Bronchial epithelial cell (primary cell): ENCODE results near the gene HDAC8. TPM values are rescaled to one million over a fixed set of nuclear protein-coding genes. Genes with fewer than 3 reads are reported as not detected.
A peak's percentile ranks its signal among the peaks of the same experiment; 100 is the strongest.

ENCODE experiments used
- DNase-seq: peaks from one replicate; pipeline ENCODE4 v3.0.0-alpha.2; 2010; ENCODE audit warnings: low read depth
- FAIRE-seq: peaks from 2 replicates; lab custom pipeline; 2011; peaks lifted over from hg19 to GRCh38; lab: Jason Lieb, UNC
- H3K27me3 ChIP-seq: 2 replicates; pipeline ENCODE4 v1.5.1; 2011; ENCODE audit warnings: low read length; ENCODE audit not compliant: control insufficient read depth, insufficient read depth
- H3K36me3 ChIP-seq: 2 replicates; pipeline ENCODE4 v1.5.1; 2011; ENCODE audit warnings: low read length; ENCODE audit not compliant: control insufficient read depth, insufficient read depth
- H3K4me3 ChIP-seq: 2 replicates; pipeline ENCODE4 v1.5.1; 2011; ENCODE audit warnings: mild to moderate bottlenecking, low read depth, low read length, control low read depth
- total RNA-seq: library from RNA; depleted of rRNA; stranded (reverse); fragments of >200 nt; gene quantifications from 2 replicates; pipeline ENCODE4 v1.2.1, GENCODE V29; 2014
- TF ChIP-seq, protein P1 (sequence below): IDR thresholded peaks from 2 replicates; pipeline ENCODE4 v1.5.1; 2011; ENCODE audit warnings: mild to moderate bottlenecking, moderate library complexity, low read length, control low read depth, inconsistent platforms; ENCODE audit not compliant: insufficient read depth, severe bottlenecking

HDAC8 gene
- total RNA-seq, 1 donor from 2014 or later, result 17.6 TPM

DNA sequence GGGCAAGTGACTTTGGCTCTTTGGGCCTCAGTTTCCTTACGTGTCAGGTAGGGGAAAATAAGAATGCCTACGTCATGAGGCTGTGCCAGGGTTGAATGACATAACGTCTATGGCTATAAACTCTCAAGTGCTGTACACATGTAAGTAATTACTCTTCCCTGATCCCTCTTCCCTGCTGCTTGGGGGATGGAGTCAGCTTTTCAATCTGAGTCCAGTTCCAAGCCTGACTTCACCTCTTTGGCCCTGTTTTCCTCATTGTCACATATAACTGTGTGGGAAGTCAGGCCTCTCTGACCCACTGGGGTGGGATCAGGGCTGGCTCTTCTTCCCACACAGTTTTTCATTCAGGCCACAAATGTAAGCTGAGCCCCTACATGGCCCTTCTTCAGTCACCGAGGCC is 255.5 kb downstream of the HDAC8 start:
- TF ChIP-seq, protein P1, sequence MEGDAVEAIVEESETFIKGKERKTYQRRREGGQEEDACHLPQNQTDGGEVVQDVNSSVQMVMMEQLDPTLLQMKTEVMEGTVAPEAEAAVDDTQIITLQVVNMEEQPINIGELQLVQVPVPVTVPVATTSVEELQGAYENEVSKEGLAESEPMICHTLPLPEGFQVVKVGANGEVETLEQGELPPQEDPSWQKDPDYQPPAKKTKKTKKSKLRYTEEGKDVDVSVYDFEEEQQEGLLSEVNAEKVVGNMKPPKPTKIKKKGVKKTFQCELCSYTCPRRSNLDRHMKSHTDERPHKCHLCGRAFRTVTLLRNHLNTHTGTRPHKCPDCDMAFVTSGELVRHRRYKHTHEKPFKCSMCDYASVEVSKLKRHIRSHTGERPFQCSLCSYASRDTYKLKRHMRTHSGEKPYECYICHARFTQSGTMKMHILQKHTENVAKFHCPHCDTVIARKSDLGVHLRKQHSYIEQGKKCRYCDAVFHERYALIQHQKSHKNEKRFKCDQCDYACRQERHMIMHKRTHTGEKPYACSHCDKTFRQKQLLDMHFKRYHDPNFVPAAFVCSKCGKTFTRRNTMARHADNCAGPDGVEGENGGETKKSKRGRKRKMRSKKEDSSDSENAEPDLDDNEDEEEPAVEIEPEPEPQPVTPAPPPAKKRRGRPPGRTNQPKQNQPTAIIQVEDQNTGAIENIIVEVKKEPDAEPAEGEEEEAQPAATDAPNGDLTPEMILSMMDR, result no peak
- DNase-seq (no peak), FAIRE-seq (no peak)
- Histone ChIP-seq H3K36me3 (no peaks in the 10 kb centered on the region), H3K4me3 (no peak overlapping the region), H3K27me3 (no peaks in the 10 kb centered on the region)

DNA sequence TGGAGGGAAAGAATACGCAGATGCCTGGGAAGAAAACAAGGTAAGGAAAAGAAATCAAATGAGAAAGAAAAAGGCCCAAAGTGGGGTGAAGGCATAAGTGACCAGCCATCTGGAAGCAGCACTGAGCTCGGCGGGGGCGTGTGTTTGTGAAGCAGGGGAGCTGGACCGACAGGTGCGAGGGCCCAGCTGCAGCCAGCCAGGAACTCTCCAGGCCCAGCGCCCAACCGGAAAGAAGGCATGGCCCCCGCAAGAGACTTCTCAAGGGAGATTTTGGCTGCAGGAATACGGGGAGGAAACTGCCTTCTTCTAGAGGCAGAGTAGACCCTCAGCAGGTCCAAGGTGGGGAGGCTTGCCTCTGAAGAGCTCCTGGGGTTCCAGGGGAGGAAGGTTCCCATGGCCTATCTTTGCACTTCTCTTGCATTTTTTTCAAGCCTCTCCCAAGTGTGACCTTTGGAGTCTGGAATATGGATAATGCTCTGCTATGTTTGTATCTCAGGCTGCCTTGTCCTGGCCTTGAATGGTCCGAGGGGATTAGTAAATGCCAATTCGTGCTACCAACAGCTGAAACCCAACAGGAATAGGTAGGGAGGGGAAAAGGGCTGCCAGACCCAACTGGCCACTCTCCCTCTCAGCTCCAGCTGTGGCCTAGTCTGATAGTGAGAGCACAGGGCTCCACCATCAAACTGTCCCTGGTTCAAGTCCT is 256.1 kb downstream of the HDAC8 start:
- TF ChIP-seq, protein P1, result no peak
- DNase-seq (no peak), FAIRE-seq (no peak)
- no peaks in the 10 kb centered on the region for H3K36me3 ChIP-seq
- H3K4me3 ChIP-seq, result no peak overlapping the region
- H3K27me3 ChIP-seq, result no peaks in the 10 kb centered on the region

DNA sequence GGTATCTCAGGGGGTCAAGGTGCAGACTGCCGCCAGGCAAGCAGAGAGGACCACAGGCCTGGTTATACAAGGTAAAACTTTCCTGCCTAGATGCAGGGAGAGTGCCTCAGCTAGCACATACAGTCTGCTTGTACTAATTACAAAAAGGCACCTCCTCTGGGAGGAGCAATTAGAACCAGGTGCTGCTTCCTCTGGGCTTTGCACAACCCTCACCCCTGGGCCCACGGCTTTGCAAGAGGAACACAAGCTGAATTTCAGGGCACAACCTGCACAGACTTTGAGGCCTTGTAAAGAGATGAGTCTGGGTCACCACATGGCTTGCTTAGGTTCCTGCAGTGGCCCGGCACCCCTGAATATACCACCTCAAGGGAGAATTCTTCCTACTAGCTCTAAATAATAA is 257.8 kb downstream of the HDAC8 start:
- FAIRE-seq (no peak), DNase-seq (no peak)
- no peaks in the 10 kb centered on the region for H3K36me3 ChIP-seq
- no peak overlapping the region for H3K4me3 ChIP-seq
- H3K27me3 ChIP-seq, result no peaks in the 10 kb centered on the region
- TF ChIP-seq, protein P1, result no peak

DNA sequence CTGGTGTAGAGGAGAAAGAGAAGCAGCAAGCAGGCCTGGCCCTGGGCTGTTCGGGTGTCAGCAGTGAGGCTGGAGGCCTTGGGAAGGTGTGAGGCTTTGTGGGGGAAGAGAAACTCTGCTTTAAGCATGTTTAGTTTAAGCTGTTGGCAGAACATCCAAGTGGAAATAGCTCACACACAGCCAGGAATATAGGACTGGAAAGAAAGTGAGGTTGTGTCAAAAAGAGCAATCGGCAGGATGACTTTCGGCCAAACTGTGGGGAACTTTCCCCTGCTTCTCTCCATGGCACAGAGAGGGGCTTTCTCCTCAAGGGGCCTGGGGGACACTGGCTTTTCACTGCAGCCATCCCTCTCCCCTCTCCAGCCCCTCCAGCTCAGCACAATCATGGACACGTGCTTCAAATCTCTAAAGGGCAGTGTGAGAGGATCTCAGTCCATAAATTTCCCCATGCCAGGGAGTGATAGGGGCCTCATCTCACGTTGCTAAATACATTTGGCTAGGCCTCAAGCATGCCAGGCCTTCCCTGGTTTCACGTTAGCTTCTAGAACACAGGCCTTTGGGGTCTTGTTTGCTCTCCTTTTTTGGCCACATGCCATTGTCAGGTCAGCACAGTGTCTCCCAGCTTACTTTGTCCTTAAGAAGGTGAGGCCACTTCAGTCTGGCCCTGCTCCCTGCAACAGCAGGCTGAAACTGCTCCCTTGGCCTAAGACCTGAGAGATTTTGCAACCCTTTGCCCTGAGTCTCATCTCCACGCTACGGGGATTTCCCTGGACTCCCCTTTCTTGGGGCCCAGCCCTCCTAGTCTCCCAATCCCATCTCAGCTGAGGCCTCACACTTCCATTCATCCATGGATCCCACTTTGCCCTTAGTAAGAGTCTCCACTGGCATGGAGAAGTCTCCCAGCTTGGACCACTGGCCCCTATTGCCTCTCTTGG is 258.7 kb downstream of the HDAC8 start:
- TF ChIP-seq, protein P1, result no peak
- FAIRE-seq, result no peak
- H3K36me3 ChIP-seq, result no peaks in the 10 kb centered on the region
- DNase-seq, result no peak
- no peak overlapping the region for H3K4me3 ChIP-seq
- H3K27me3 ChIP-seq, result no peaks in the 10 kb centered on the region

DNA sequence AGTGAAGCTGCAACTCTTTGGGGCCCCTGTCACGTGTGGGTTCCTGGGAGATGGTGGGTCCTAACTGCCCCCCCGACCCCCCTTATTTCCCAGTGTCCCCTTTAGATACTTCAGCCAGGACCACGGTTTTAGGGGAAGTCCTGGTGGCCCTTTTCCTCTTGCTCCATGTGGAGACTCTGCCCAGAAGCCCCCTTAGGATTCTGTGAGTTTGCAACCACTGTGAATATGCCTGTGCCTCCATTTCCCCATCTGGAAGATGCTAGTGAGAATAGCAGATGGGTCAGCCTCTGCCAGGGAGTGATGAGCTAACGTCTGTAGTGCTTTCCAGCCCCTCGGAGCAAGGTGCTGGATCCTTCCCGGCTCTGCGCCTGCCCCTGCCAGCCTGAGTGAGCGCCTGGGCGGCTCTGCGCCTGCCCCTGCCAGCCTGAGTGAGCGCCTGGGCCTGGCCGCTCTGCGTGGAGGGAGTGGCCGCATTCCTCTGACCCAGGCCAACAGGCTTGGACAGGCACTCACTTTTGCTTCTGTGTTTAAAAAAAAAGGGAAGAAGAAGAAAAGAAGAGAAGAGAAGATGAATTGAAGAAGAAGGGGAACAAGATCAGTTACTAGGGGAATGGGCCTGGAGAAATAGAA is 260.2 kb downstream of the HDAC8 start:
- no peaks in the 10 kb centered on the region for H3K36me3 ChIP-seq
- TF ChIP-seq, protein P1, result no peak
- peak; percentile 49 for DNase-seq
- H3K4me3 ChIP-seq, result no peak overlapping the region
- H3K27me3 ChIP-seq, result peaks cover 6% of the 10 kb centered on the region
- FAIRE-seq, result no peak
